HepG2 (cell line): Measurements from ENCODE around the gene ARL16. TPM values are rescaled to one million over a fixed set of nuclear protein-coding genes. Genes with fewer than 3 reads are reported as not detected.

Experiments
- ATAC-seq: fragments of 200-7000 bp; cut with Tn5 transposase; 3 replicates; pipeline ENCODE4 v1.9.1; 2020; ENCODE audit warnings: mild to moderate bottlenecking, moderate library complexity
- BruUV-seq: library from RNA; stranded (reverse); fragments of 400-500 nt; replicated peaks from 2 replicates; lab custom pipeline; 2021; lab: Mats Ljungman, UMichigan
- CTCF ChIA-PET: fragments of 300-600 bp; formaldehyde crosslinking; extraction: SDS; loops from one replicate; lab custom pipeline; 2021; ENCODE audit warnings: low total read pairs, inconsistent platforms, low intra/inter-chr PET ratio; lab: Yijun Ruan, JAX
- POLR2A ChIA-PET: fragments of 350-600 bp; sonication (Branson Sonifier 250); formaldehyde crosslinking; loops from one replicate; lab custom pipeline; 2020; ENCODE audit warnings: antibody characterized with exemption, inconsistent platforms; lab: Yijun Ruan, JAX
- DNase-seq: peaks from one replicate; pipeline ENCODE4 v3.0.0-alpha.2; 2015; ENCODE audit warnings: low spot score
- FAIRE-seq: peaks from 3 replicates; lab custom pipeline; 2011; peaks lifted over from hg19 to GRCh38; lab: Jason Lieb, UNC
- H2AFZ ChIP-seq: one replicate; pipeline ENCODE4 v1.6.1; 2011; ENCODE audit warnings: low read length, inconsistent platforms
- H3K27ac ChIP-seq: fragments of 300-600 bp; 3 replicates; pipeline ENCODE4 v1.8.0; 2011; ENCODE audit warnings: mixed run types, mild to moderate bottlenecking, mixed read lengths, low read length, inconsistent platforms; ENCODE audit not compliant: insufficient read depth; ENCODE audit errors: extremely low read length
- H3K27me3 ChIP-seq, 2 experiments: fragments of 200-600 bp in 1 of 2; 2 replicates in 1 of 2; 3 replicates in 1 of 2; pipeline versions ENCODE4 v1.6.0 to v1.8.0; 2011; ENCODE audit warnings: low read length in 2 of 2, mild to moderate bottlenecking in 2 of 2, moderate library complexity in 2 of 2, inconsistent platforms in 1 of 2; ENCODE audit not compliant: insufficient read depth in 2 of 2, control insufficient read depth in 1 of 2
- H3K36me3 ChIP-seq, 2 experiments: fragments of 200-600 bp in 1 of 2; replicated peaks in 1 of 2; 2 replicates in 1 of 2; 3 replicates in 1 of 2; pipeline versions ENCODE4 v1.5.1 to v1.8.0; 2011; ENCODE audit warnings: low read length in 2 of 2, inconsistent platforms in 1 of 2; ENCODE audit not compliant: insufficient read depth in 2 of 2, control insufficient read depth in 1 of 2
- H3K4me1 ChIP-seq: 2 replicates; pipeline ENCODE4 v1.5.1; 2012; ENCODE audit warnings: low read length, inconsistent platforms; ENCODE audit not compliant: insufficient read depth
- H3K4me2 ChIP-seq: 2 replicates; pipeline ENCODE4 v1.6.0; 2011; ENCODE audit warnings: low read depth, low read length, inconsistent platforms
- H3K4me3 ChIP-seq, 3 experiments: fragments of 200-600 bp in 1 of 3; sonication (generic), shearing (Covaris generic) in 1 of 3; replicated peaks in 1 of 3; 2 replicates each; pipeline ENCODE4 v1.5.1; 2011 to 2016; ENCODE audit warnings: low read length in 3 of 3, inconsistent platforms in 2 of 3, low read depth in 2 of 3, mild to moderate bottlenecking in 2 of 3, control low read depth in 1 of 3, mixed read lengths in 1 of 3; ENCODE audit not compliant: insufficient read depth in 1 of 3
- H3K79me2 ChIP-seq: one replicate; pipeline ENCODE4 v1.6.1; 2011; ENCODE audit warnings: low read length, inconsistent platforms; ENCODE audit not compliant: insufficient read depth
- H3K9ac ChIP-seq: 2 replicates; pipeline ENCODE4 v1.6.0; 2011; ENCODE audit warnings: mild to moderate bottlenecking, low read depth, low read length, inconsistent platforms; ENCODE audit not compliant: insufficient read depth
- H3K9me3 ChIP-seq: 2 replicates; pipeline ENCODE4 v1.5.1; 2012; ENCODE audit warnings: mild to moderate bottlenecking, low read length
- H4K20me1 ChIP-seq: 2 replicates; pipeline ENCODE4 v1.6.0; 2011; ENCODE audit warnings: inconsistent platforms, mild to moderate bottlenecking, low read length, moderate library complexity; ENCODE audit not compliant: insufficient read depth
- DR1 ChIP-seq: sonication (generic); formaldehyde crosslinking; IDR thresholded peaks from 2 replicates; pipeline ENCODE4 v1.8.0; 2021; ENCODE audit warnings: mild to moderate bottlenecking, missing genetic modification reagents, inconsistent platforms
- FOXA1 ChIP-seq, 2 experiments: fragments of 450-650 bp in 1 of 2; sonication (generic) in 1 of 2; formaldehyde crosslinking in 1 of 2; IDR thresholded peaks; 2 replicates each; pipeline versions ENCODE4 v1.4.0 to v1.6.1; 2016 to 2020; ENCODE audit warnings: missing genetic modification reagents in 1 of 2
- HMGA1 ChIP-seq: sonication (generic); formaldehyde crosslinking; conservative IDR thresholded peaks from 2 replicates; pipeline ENCODE4 v1.4.0; 2020; ENCODE audit warnings: missing genetic modification reagents
- KAT8 ChIP-seq: IDR thresholded peaks from 2 replicates; pipeline ENCODE4 v1.6.1; 2016; ENCODE audit warnings: missing genetic modification reagents, missing compliant biosample characterization
- NONO ChIP-seq, 2 experiments: fragments of 450-650 bp in 1 of 2; sonication (generic) in 1 of 2; formaldehyde crosslinking in 1 of 2; IDR thresholded peaks in 1 of 2; conservative IDR thresholded peaks in 1 of 2; 2 replicates each; pipeline versions ENCODE4 v1.6.1 to v1.8.0; 2017 to 2022; ENCODE audit warnings: mild to moderate bottlenecking in 1 of 2, missing genetic modification reagents in 1 of 2, moderate library complexity in 1 of 2
- ONECUT2 ChIP-seq: sonication (generic); formaldehyde crosslinking; IDR thresholded peaks from 2 replicates; pipeline ENCODE4 v1.4.0; 2020; ENCODE audit warnings: missing genetic modification reagents
- RFX5 ChIP-seq: IDR thresholded peaks from 2 replicates; pipeline ENCODE4 v1.6.1; 2011; ENCODE audit warnings: low read depth, low read length, improper control_type of control experiment
- SRY ChIP-seq: sonication (generic); formaldehyde crosslinking; IDR thresholded peaks from 2 replicates; pipeline ENCODE4 v1.8.0; 2022; ENCODE audit warnings: mild to moderate bottlenecking, missing genetic modification reagents
- THAP9 ChIP-seq: sonication (generic); formaldehyde crosslinking; IDR thresholded peaks from 2 replicates; pipeline ENCODE4; 2020; ENCODE audit warnings: missing genetic modification reagents, mild to moderate bottlenecking, borderline replicate concordance
- ZNF253 ChIP-seq: sonication (generic); formaldehyde crosslinking; IDR thresholded peaks from 2 replicates; pipeline ENCODE4 v1.8.0; 2022; ENCODE audit warnings: mild to moderate bottlenecking, missing genetic modification reagents, borderline replicate concordance
- ZNF281 ChIP-seq: sonication (generic); formaldehyde crosslinking; IDR thresholded peaks from 2 replicates; pipeline ENCODE4 v1.4.0; 2020; ENCODE audit warnings: missing genetic modification reagents, borderline replicate concordance
- WGBS: methylation state at CpG from one replicate; pipeline ENCODE4 v1.1.6; 2017; ENCODE audit warnings: low lambda C conversion rate; 5-methylcytosine and 5-hydroxymethylcytosine counted together
- in situ Hi-C: cut with HindIII; loops from 2 replicates; pipeline ENCODE4 v1.10.0; 2017; ENCODE audit warnings: low pct_unique_long_range_greater_than_20kb; ENCODE audit not compliant: extremely low pct_ligation_motif_present
- intact Hi-C: fragments of 100-400 bp; cut with micrococcal nuclease; formaldehyde crosslinking; loops from one replicate; pipeline ENCODE4 v1.10.0; 2022; ENCODE audit not compliant: unreplicated experiment
- polyA plus RNA-seq, 8 experiments: library from polyadenylated mRNA; depleted of rRNA in 3 of 8; stranded (reverse) in 7 of 8; unstranded in 1 of 8; fragments of >200 nt; fragmentation: Illumina TruSeq in 4 of 8; extraction: Trizol in 4 of 8; gene quantifications; 2 replicates each; pipeline versions ENCODE4 v1.2.1 to v1.2.3, GENCODE V29; 2011 to 2016; ENCODE audit warnings: low read depth in 4 of 8, missing spikeins in 1 of 8, mixed read lengths in 1 of 8; ENCODE audit not compliant: insufficient read depth in 1 of 8
- total RNA-seq, 5 experiments: library from RNA; depleted of rRNA; stranded (reverse); fragments of >200 nt; fragmentation: Illumina TruSeq; extraction: Trizol; gene quantifications; 2 replicates each; pipeline ENCODE4 v1.2.3, GENCODE V29; 2016; ENCODE audit warnings: low read depth in 1 of 5
- TF ChIP-seq, protein P1 (sequence below): IDR thresholded peaks from 2 replicates; pipeline ENCODE4 v1.6.1; 2012; ENCODE audit warnings: low read depth, low read length, improper control_type of control experiment
- TF ChIP-seq, protein P2 (sequence below): sonication (generic); formaldehyde crosslinking; IDR thresholded peaks from 2 replicates; pipeline ENCODE4 v1.4.0; 2020; ENCODE audit warnings: missing genetic modification reagents

Gene ARL16
- total and polyA plus RNA-seq, 2 of the 13 experiments (the other 11 are each of a cell fraction or from before 2014, with no cell fraction given), result 20.8 to 30.8 TPM

GRCh38 chr17:81666342-81667191, 17.0 kb downstream of the ARL16 start, which contains the start of the genes CCDC137 and OXLD1:
Gene CCDC137 (plus strand): TSS chr17:81666737. CDS start chr17:81666767, 30 bp downstream.
Gene OXLD1 (minus strand): TSS chr17:81666605. CDS start chr17:81666577, 28 bp downstream.
- ChIA-PET POLR2A (interaction anchor here (0.6 to 6.3 kb wide), 19 partner anchors 9 to 429 kb away, joined by 3 to 68 read pairs (median 5); partner anchors contain the start of genes ARL16, FAAP100, HGS and MCRIP1), CTCF (no interaction called here)
- Histone ChIP-seq H3K9ac (peak within 1 kb of the TSS; percentile 92), H3K4me1 (peaks cover 27% of the 10 kb centered on the region), H3K27ac (peak within 1 kb of the TSS; percentile 81), H4K20me1 (no peaks in the 10 kb centered on the region), H3K27me3 (no peaks in the 10 kb centered on the region; a peak in 1 of 5 replicates), H3K4me3 (peak within 1 kb of the TSS; percentile 86 to 98 (median 96)), H2AFZ (no peak within 1 kb of the TSS), H3K36me3 (peaks cover 14 to 29% of the 10 kb centered on the region in 2 experiments), H3K9me3 (no peaks in the 10 kb centered on the region), H3K4me2 (peak within 1 kb of the TSS; percentile 92), H3K79me2 (peaks cover 30% of the 10 kb centered on the region)
- WGBS, result 0% methylated on average over 35 of the region's 96 CpGs
- FAIRE-seq, result peak; percentile 96
- in situ Hi-C loops, result no loop called here
- ATAC-seq, result peak; percentile 97
- peak; percentile 94 for DNase-seq
- intact Hi-C loops, result loop anchor here (2.0 to 5.0 kb wide), 2 partner anchors 30 to 36 kb away; partner anchors contain the start of genes MRPL12, NPLOC4 and TSPAN10
- no TSS peak for BruUV-seq
- TF ChIP-seq RFX5, result peak; percentile 43; the same call in 1 of the 2 replicates
- TF ChIP-seq ZNF281 (CRISPR knock-in tag), result no peak
- TF ChIP-seq THAP9 (CRISPR knock-in tag), result peak; percentile 95
- TF ChIP-seq HMGA1 (CRISPR knock-in tag), result no peak
- peak; percentile 95 for TF ChIP-seq SRY
- TF ChIP-seq, protein P1, sequence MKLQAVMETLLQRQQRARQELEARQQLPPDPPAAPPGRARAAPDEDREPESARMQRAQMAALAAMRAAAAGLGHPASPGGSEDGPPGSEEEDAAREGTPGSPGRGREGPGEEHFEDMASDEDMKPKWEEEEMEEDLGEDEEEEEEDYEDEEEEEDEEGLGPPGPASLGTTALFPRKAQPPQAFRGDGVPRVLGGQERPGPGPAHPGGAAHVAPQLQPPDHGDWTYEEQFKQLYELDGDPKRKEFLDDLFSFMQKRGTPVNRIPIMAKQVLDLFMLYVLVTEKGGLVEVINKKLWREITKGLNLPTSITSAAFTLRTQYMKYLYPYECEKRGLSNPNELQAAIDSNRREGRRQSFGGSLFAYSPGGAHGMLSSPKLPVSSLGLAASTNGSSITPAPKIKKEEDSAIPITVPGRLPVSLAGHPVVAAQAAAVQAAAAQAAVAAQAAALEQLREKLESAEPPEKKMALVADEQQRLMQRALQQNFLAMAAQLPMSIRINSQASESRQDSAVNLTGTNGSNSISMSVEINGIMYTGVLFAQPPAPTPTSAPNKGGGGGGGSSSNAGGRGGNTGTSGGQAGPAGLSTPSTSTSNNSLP, result no peak
- TF ChIP-seq KAT8, result peak; percentile 99
- 0 out of 2 replicates have a peak, but pooled peaks have one; percentile 39 for TF ChIP-seq ZNF253
- TF ChIP-seq NONO (IDR thresholded peaks at IDR 0.05), result no peak
- TF ChIP-seq NONO (CRISPR knock-in tag; conservative IDR thresholded peaks at IDR 0.05), result peak; percentile 96
- peak; percentile 76 for TF ChIP-seq DR1
- TF ChIP-seq, protein P2, sequence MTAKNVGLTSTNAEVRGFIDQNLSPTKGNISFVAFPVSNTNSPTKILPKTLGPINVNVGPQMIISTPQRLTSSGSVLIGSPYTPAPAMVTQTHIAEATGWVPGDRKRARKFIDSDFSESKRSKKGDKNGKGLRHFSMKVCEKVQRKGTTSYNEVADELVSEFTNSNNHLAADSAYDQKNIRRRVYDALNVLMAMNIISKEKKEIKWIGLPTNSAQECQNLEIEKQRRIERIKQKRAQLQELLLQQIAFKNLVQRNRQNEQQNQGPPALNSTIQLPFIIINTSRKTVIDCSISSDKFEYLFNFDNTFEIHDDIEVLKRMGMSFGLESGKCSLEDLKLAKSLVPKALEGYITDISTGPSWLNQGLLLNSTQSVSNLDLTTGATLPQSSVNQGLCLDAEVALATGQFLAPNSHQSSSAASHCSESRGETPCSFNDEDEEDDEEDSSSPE, result peak; percentile 78
- TF ChIP-seq FOXA1 (IDR thresholded peaks at IDR 0.05), result no peak
- TF ChIP-seq FOXA1 (CRISPR knock-in tag; IDR thresholded peaks at IDR 0.05), result no peak; the same call in 1 of the 2 replicates
- no peak for TF ChIP-seq ONECUT2 (CRISPR knock-in tag)
